ENCODE data around the gene TPK1. TPM values are rescaled to one million over a fixed set of nuclear protein-coding genes. Genes with fewer than 3 reads are reported as not detected.

The TPK1 gene
- total RNA-seq, 1 donor, result 6.9 TPM

GRCh38 chr7:144717720-144718119 lies 118.1 kb downstream of the TPK1 start:
- no peak overlapping the region for H3K4me2 ChIP-seq (ENCODE audit: insufficient read depth, low read length)
- DNase-seq (ENCODE audit: insufficient read length, low spot score, missing footprints), result no peak
- H3K79me2 ChIP-seq (ENCODE audit: insufficient read depth, low read length), result no peaks in the 10 kb centered on the region
- no peak overlapping the region for H3K4me3 ChIP-seq (ENCODE audit: insufficient read depth, low read length)
- H3K27ac ChIP-seq (ENCODE audit: low read depth, low read length), result no peak overlapping the region
- H3K9me3 ChIP-seq (ENCODE audit: low read depth, low read length), result no peaks in the 10 kb centered on the region
- no peaks in the 10 kb centered on the region for H3K27me3 ChIP-seq (ENCODE audit: insufficient read depth, low read length)
- H3K4me1 ChIP-seq (ENCODE audit: insufficient read depth, low read length), result no peaks in the 10 kb centered on the region
- no peaks in the 10 kb centered on the region for H4K20me1 ChIP-seq (ENCODE audit: insufficient read depth, low read length)
- no peaks in the 10 kb centered on the region for H3K36me3 ChIP-seq (ENCODE audit: insufficient read depth, low read length)
- TF ChIP-seq, protein P1, sequence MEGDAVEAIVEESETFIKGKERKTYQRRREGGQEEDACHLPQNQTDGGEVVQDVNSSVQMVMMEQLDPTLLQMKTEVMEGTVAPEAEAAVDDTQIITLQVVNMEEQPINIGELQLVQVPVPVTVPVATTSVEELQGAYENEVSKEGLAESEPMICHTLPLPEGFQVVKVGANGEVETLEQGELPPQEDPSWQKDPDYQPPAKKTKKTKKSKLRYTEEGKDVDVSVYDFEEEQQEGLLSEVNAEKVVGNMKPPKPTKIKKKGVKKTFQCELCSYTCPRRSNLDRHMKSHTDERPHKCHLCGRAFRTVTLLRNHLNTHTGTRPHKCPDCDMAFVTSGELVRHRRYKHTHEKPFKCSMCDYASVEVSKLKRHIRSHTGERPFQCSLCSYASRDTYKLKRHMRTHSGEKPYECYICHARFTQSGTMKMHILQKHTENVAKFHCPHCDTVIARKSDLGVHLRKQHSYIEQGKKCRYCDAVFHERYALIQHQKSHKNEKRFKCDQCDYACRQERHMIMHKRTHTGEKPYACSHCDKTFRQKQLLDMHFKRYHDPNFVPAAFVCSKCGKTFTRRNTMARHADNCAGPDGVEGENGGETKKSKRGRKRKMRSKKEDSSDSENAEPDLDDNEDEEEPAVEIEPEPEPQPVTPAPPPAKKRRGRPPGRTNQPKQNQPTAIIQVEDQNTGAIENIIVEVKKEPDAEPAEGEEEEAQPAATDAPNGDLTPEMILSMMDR (IDR thresholded peaks at IDR 0.05; ENCODE audit: extremely low read depth, low read depth, low read length), result no peak
- H2AFZ ChIP-seq (ENCODE audit: low read length), result no peak overlapping the region

GRCh38 chr7:144713850-144714249 lies 122.0 kb downstream of the TPK1 start:
- H3K4me1 ChIP-seq (ENCODE audit: insufficient read depth, low read length), result no peaks in the 10 kb centered on the region
- no peaks in the 10 kb centered on the region for H3K79me2 ChIP-seq (ENCODE audit: insufficient read depth, low read length)
- no peak overlapping the region for H3K27ac ChIP-seq (ENCODE audit: low read depth, low read length)
- H3K4me2 ChIP-seq (ENCODE audit: insufficient read depth, low read length), result no peak overlapping the region
- H3K4me3 ChIP-seq (ENCODE audit: insufficient read depth, low read length), result no peak overlapping the region
- no peaks in the 10 kb centered on the region for H3K27me3 ChIP-seq (ENCODE audit: insufficient read depth, low read length)
- DNase-seq (ENCODE audit: insufficient read length, low spot score, missing footprints), result no peak
- TF ChIP-seq, protein P1 (IDR thresholded peaks at IDR 0.05; ENCODE audit: extremely low read depth, low read depth, low read length), result no peak
- H2AFZ ChIP-seq (ENCODE audit: low read length), result no peak overlapping the region
- H4K20me1 ChIP-seq (ENCODE audit: insufficient read depth, low read length), result no peaks in the 10 kb centered on the region
- H3K9me3 ChIP-seq (ENCODE audit: low read depth, low read length), result no peaks in the 10 kb centered on the region
- H3K36me3 ChIP-seq (ENCODE audit: insufficient read depth, low read length), result no peaks in the 10 kb centered on the region

DNA sequence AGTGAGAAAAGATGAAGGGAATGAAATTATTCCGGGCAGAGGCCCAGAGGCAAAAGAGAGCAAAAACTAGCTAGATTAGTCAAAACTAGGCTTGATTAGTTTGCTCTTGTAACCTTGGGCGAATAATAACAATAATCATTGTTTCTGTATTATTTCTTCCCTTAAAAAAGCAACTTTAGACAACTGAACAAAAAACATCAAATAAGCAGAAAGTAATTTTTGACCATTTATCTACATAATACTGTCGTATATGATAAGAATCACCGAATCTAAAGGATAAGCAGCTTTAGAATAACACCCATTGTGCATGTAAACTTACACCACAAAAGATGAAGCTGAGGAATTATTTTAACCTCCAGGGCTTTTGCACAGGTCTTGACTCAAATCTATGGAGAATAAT lies 125.1 kb downstream of the TPK1 start:
- Histone ChIP-seq H4K20me1 (ENCODE audit: insufficient read depth, low read length) (no peaks in the 10 kb centered on the region), H2AFZ (ENCODE audit: low read length) (no peak overlapping the region), H3K27me3 (ENCODE audit: insufficient read depth, low read length) (no peaks in the 10 kb centered on the region), H3K4me2 (ENCODE audit: insufficient read depth, low read length) (no peak overlapping the region), H3K36me3 (ENCODE audit: insufficient read depth, low read length) (no peaks in the 10 kb centered on the region), H3K9me3 (ENCODE audit: low read depth, low read length) (no peaks in the 10 kb centered on the region), H3K4me1 (ENCODE audit: insufficient read depth, low read length) (no peaks in the 10 kb centered on the region), H3K79me2 (ENCODE audit: insufficient read depth, low read length) (no peaks in the 10 kb centered on the region), H3K27ac (ENCODE audit: low read depth, low read length) (no peak overlapping the region), H3K4me3 (ENCODE audit: insufficient read depth, low read length) (no peak overlapping the region)
- DNase-seq (ENCODE audit: insufficient read length, low spot score, missing footprints), result no peak
- TF ChIP-seq, protein P1 (IDR thresholded peaks at IDR 0.05; ENCODE audit: extremely low read depth, low read depth, low read length), result no peak

DNA sequence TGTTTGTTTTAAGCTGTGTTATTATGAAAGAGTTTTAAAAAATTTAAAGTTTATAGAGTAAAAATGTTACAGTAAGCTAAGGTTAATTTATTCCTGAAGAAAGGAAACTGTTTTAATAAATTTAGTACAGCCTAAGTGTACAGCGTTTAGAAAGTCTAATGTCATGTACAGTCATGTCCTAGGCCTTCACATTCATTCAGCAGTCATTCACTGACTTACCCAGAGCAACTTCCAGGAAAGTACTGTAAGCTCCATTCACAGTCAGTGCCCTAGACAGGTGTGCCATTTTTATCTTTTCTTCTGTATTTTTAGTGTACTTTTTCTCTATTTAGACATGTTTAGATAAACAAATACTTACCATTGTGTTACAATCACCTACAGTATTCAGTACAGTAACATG lies 126.8 kb downstream of the TPK1 start:
- Histone ChIP-seq H3K27ac (ENCODE audit: low read depth, low read length) (no peak overlapping the region), H3K4me2 (ENCODE audit: insufficient read depth, low read length) (no peak overlapping the region), H3K4me1 (ENCODE audit: insufficient read depth, low read length) (no peaks in the 10 kb centered on the region), H3K79me2 (ENCODE audit: insufficient read depth, low read length) (no peaks in the 10 kb centered on the region), H3K36me3 (ENCODE audit: insufficient read depth, low read length) (no peaks in the 10 kb centered on the region), H3K4me3 (ENCODE audit: insufficient read depth, low read length) (no peak overlapping the region), H3K9me3 (ENCODE audit: low read depth, low read length) (no peaks in the 10 kb centered on the region), H3K27me3 (ENCODE audit: insufficient read depth, low read length) (no peaks in the 10 kb centered on the region), H2AFZ (ENCODE audit: low read length) (no peak overlapping the region), H4K20me1 (ENCODE audit: insufficient read depth, low read length) (no peaks in the 10 kb centered on the region)
- TF ChIP-seq, protein P1 (IDR thresholded peaks at IDR 0.05; ENCODE audit: extremely low read depth, low read depth, low read length), result no peak
- DNase-seq (ENCODE audit: insufficient read length, low spot score, missing footprints), result no peak
